Anterior cingulate cortex (tissue), 58 donors: ENCODE data around the gene TNS1.

Experiments used
- DNase-seq, 58 donors: peaks; one replicate each; lab custom pipeline; 2025; lab: John Stamatoyannopoulos, UW

The TNS1 gene

DNA sequence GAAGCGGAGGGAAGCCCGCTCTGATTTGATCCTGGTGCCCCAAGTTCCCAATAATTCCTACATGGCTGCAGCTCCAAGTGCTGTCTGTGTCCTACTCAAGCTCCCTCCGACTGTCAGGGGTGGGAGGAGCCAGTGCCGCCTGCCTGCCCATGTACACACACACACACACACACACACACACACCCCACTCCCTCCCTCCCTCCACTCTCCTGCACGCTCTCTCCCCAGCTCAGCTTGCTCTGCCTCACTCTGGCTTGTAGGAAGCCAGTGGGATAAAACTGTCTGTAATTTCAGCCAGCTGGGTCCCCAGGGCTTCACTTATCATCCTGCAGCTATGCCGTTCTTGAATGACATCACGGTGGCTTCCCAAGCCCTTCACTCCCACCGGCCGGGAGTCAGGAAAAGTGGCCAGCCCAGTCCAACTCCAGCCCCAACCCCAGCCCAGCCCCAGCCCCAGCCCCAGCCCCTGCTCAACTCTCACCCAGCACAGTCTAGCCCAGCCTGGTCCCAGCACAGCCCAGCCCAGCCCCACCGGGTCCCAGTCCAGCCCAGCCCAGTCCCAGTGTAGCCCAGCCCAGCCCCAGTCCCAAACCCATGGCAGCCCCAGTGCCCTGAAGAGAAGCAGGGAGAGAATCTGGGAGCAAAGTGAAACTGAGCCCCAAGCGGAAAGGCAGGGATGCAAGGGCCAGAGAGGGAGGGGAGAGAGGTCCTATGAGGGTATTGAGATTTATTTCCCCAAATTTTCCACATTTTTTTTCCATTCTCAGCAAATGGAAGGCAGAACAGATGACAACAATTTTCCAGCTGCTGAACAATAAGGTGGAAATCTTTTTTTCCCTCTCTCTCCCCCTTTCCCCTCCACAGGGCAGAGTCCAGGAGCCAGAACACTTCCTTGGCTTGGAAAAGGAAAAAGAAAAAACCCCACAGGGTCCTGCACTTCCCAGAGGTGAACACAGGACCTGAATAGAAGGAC lies 144.0 kb downstream of the TNS1 start:
- peak in 51 of 58 donors; percentile 19 to 85 (median 66) for DNase-seq

DNA sequence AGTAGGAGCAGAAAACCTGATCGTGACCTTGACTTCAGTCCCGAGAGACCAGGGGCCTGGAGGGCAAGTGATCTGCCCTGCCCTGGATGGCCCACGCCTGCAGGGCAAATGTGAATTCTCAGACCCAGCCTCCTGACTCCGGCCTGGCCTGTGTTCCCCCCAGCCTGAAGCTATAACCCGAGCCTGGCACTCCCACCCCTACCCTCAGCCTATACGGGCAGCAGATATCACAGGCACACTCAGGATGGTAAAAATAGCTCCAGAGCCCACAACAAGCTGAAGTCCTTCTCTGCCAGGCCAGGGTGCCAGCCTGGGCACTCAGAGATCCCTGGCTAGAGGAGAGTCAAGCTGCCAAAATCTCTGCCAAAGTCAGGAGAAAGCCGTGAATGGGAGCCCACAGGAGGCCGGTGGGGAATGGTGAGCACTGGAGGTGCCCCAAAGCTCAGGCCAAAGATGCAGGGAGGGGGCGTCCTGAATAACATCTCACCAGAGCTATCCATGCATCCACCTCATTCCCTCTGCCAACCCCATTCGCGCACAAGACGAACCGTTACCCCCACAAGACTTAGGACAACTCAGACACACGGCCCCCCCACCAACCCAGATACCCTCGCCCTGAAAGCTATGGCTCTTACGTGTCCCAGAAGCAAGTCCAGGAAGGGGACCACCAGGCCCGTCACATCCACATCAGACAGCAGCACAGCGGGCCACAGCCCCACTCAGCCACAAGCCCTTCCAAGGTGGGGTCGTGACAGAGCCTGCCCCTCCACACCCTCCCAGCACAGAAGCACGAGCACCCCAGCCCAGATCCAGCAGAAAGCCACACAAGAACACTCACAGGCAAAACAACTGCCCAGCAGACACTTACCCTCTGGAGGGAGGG lies 144.9 kb downstream of the TNS1 start:
- peak in 4 of 58 donors; percentile 15 to 40 (median 18) for DNase-seq

DNA sequence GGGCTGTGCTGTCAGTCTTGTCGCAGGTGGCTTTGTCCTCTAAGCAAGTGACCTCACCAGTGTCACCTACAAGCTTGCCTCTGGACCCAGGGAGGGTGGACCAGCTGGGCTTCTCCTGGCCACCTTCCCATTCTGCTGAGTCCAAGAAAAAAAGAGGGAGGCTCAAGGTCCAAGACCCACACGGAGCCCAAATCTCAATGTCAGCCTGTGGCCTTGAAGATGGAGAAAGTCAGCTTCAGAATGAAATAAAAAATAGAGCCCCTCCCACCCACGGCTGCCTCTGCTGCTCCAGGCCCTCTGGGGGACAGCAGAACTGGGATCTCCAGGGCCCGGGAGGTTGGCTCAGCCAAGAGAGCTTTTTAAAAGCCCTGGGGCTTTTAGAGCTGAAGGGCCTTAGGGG lies 145.9 kb downstream of the TNS1 start:
- DNase-seq, result no peak

DNA sequence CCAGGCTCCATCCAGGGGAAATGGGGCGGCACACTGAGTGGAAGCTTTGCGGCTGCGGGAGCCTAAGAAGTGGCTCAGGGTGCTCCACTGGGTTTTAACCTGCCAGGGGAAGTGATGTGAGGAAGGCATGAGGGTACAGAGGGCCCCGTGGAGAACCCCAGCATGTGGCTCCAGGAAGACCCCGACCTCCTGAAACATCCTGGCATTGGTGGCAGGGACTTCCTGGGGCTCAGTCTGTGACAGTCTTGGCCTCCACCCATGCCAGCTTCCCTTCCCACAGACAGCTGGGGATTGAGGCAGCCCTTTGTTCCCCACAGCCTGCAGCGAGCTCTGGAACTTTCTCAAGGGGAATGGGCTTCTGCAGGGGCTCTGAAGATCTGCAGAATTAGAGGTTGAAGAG lies 146.6 kb downstream of the TNS1 start:
- peak in 6 of 58 donors; percentile 13 to 46 (median 26) for DNase-seq

DNA sequence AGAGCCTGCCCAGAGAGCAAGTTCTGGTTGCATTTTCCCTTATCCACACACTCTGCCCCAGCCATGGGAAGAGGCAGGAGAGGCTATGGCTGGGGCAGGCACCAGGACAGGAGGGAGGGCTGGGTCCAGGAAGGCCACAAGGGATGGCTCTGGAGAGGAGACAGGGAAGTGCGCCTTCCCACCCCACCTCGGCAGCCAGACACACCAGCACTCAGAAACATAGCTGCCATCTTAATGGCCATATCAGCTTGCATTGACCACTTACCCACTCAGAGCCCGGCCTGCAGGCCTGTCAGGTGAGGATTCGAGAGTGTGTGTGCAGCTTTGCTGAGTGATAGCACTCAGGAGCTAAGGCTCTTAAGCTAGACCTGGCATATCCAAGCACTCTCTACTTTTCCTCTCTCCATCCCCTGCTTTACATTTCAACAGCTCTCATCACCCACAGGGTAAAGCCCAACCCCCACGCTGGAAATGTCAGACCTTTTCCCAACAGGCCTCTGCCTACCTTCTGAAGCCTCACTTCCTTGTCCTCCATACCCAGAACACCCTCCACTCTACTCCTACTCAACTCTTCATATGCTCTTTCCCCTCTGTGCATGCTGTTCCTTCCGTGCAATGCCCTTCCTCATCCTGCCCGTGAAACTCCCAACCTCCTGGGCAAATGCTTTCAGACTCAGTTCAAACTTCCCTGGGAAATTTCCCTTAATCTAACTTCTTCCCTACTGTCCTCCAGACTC lies 147.9 kb downstream of the TNS1 start:
- no peak for DNase-seq

DNA sequence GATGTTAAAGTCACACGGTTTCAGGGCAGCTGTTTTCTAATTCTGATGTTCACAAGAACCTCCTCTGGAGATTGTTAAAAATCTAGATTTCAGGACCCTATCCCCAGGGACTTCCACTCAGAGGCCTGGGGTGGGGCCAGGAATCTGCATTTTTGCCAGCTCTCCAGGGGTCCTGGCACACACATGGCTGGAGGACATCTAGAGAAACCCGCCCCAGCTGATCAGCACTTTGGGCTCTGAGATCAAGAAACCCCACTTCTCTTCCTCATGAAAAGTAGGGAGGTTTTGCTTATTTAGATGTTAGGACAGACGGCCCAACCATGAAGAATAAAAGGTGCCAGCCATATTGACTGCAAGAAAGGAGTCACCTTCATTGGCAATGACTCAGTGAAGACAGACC lies 148.8 kb downstream of the TNS1 start:
- DNase-seq, result no peak

DNA sequence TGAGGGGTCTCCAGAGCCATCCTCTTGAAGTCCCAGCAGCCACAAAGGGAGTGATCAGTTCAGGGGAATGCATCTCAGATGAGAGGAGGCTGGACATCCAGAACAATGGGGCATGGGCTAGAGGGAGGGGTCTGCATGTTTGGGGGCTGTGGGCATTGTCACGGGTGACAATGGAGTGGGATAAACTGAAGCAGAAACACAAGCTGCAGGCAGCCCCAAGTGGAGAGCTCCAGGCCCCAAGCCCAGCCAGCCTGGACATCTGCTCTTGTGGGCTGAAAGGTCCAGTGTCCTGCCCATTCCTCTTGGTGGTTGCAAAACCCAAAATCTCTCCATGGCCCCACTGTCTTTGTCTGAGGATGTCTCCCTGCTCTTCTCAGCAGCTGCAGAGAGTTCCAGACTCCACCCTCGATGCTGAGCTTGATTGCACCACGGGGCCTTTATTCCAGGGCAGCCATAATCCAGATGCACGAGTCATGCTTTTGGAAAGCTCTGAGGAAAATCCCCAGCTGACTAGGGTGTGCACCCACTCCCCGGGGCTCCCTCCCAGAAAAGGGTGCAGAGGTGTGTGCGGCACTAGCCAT lies 149.4 kb downstream of the TNS1 start:
- DNase-seq, result peak in 19 of 58 donors; percentile 8 to 70 (median 29)

DNA sequence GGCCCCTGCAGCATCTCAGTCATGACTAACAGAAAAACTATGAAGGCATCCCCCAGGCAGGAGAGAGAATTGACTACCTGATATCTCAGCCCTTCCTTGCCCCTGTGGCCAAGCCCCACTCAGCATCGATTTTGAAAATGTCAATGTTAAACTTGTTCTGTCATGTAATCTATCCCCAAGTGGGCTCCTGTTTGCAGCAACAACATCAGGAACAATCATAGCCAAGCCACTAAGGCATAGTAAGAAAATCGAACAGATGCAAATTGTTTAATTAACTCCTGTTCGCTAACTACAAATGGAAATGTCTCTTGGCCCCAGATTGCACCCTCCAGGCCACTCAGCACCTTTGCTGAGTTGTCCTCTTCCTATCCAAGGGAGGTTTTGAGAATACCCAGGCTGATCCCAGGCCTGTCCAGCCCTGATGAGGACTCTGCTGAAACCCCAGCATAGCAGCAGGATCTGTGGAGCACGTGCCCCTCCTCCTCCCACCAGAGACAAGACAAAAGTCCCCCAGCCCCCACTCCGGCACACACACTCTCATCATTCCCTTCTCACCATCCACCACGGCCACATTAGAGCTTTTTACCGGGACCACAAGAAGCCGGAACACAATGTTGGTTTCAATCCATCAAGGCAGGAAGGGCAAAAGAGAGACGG lies 150.1 kb downstream of the TNS1 start:
- no peak for DNase-seq

DNA sequence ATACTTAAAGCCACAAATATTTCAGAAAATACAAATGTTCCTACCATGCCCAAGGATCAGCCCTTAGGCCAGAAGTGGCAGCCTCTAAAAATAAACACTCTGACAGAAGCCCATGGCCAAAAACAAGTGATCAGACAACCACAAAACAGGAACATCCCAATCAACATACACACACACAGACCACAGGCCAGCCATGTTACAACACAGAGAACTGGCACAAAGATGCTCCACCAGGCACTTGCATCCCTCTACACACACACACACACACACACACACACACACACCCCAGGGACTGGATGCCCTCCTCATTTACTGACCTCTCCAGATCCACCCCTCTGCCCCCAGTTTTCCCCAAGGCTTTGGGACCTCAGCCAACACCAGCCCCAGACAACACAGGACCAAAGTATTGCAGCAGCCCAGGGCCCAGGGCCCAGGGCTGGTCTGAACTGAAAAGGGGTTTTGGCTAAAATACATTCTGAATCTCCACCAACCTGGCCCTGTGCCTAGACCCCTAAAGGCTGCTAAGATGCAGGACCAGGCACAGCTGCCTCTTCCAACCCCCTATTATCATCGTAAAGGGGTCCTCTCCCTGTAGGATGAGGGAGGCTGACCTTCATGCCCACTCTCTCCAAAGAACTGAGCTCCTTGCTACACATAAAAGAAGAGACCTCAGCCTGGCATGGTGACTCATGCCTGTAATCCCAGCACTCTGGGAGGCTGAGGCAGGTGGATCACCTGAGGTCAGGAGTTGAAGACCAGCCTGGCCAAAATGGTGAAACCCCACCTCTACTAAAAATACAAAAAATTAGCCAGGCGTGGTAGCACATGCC lies 151.4 kb downstream of the TNS1 start:
- DNase-seq, result peak in 14 of 58 donors; percentile 16 to 59 (median 24)

DNA sequence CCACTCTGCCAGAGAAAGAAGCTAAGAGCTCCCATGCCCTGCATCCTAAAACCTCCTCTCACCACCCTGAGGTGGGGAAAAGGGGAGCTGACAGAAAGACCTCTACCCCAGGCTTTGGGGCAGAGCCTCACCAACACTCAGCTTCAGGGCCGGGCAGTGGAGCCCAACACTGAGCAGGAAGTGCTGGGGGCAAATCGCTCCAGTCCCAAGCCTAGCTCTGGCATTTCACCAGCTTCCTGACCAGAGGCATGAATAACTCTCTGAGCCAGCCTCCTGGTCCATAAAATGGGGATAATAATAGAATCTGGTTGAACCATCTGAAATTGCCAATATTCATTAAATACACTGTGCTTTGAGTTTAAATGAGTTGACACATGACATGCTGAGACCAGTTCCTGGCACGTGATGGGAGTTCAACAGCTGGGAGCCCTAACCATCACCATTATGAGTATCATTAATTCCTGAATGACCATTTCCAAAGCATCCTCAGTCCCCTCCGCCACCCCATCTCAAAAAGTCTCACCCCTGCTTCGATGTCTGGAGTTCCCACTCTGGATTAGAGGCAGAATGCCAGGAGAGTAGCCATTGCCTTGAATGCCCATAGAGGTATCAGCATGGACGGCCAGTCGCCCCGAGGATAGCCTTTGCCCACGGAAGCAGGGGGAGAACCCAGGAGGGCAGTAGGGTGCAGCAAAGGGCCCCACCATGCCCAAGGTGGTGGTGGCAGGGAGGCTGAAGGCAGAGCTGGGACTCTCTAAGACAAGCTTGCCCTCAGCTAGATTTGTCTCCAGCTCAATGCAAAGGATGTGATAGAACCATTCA lies 153.4 kb downstream of the TNS1 start:
- no peak for DNase-seq

DNA sequence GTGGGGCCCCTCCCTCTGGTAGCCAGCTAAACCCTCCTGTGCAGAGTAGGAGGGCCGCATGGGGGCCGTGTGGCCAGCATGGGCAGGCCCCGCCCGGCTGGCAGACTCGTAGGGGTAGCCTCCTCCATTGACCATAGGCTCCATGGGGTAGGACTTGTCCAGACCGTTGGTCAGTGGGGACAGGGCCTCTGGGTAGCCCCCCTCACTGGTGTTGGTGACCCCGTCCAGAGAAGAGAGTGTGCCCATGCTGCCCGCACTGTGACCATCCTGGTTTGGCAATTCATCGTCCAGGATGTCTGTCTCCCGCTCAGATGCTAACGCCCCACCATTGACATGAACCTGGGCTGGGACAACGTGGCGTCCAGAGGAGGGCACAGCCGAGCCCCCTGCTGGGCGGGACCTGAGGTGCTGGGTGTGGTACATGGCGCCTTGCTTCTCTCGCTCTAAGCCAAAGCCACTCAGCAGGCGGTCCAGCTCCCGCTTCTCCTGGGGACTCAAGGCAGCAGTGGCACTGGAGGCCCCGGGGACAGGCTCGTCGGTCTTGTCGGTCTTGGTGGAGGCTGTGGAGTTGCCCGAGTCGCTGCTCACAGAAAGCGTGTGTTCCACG lies 154.3 kb downstream of the TNS1 start:
- DNase-seq, result no peak

DNA sequence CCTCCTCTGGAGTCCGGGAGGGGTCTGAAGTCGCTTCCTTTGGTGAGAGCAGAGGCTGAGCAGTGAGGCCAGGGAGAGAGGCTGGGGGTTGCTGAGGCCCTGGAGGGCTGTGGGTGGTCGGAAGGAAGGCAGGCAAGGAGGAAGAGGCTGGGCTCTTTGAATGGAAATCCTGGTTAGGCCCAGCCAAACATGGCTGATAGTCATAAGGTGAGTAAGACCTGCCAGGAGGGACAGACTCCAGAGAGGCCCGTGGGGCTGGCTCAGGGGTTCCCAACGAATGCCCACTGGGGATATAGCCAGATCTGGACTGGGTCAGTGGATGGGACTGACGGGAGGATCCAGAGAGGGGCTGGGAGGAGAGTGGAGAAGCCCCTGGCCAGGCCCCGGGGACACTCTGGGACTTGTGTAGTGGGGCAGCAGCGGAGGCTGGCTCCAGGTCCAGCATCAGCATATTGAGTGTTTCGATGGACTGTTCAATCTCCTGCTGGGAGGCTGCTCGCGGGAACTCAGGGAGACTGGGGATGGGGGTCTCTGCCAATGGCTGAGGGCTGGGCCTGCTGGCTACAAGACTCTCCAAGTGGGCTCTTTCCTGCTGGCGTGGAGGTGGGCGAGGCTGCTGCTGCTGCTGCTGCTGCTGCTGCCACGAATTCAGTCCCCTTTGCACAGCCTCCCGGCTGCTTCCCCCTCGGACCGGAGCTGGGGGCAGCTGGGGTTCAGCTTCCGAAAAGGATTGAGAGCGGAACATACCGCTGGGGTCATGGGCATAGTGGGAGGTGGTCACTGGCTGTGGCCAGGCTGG lies 155.0 kb downstream of the TNS1 start:
- no peak for DNase-seq

DNA sequence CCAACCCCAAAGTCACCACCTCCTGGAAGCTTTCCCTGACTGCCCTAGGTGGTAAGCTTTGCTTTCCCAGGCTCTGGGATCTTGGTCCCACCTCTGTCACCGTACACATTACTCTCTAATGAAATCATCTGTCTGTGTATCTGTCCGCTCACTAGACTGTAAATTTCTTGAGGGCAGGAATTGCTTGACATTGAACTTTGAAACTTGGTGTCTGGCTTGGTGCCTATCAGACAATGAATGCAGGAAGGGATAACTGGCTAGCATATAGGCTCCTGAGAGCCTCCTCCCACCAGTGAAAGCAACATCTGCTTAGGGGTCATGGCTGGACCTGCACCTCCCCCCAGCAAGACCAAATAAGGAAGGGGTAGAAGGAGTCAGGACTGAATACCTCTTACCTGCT lies 155.7 kb downstream of the TNS1 start:
- DNase-seq, result no peak

DNA sequence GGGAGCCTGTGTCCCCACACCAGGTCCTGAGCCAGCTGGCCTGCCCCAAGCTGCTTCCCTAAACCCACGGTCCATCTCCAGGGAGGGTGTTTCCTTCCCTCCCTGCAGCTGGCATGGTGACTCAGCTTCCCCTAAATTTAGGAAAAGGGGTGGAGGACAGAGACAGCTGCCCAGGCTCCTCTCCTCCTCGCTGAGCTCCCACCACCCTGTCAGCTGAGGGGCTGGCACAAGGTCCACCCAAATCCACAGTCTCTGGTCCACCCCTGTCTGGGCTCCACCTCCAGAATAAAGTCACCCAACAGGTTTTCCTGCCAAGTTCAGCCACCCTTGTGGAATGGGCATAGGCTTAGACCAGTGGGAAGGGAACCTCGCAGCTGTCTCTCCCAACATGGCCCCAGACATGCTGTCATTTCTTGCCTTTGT lies 156.5 kb downstream of the TNS1 start:
- no peak for DNase-seq

DNA sequence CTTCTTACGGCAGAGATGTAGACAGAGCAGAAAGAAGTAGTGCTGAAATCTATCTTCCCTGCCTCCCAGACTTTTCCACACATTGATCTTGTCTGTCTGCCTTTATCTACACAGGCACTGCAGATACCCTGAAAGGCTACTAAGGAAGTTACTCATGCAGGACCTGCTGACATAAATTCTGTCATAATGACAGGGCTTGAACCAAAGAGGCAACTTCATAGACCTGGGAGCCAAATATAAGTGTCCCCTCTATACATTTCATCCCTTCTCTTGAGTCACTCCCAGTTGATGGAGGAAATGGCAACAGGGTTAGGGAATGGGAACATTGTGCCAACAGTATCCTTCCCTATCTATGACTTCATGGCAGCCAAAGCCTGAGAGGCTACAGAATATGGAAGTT lies 157.5 kb downstream of the TNS1 start:
- no peak for DNase-seq

DNA sequence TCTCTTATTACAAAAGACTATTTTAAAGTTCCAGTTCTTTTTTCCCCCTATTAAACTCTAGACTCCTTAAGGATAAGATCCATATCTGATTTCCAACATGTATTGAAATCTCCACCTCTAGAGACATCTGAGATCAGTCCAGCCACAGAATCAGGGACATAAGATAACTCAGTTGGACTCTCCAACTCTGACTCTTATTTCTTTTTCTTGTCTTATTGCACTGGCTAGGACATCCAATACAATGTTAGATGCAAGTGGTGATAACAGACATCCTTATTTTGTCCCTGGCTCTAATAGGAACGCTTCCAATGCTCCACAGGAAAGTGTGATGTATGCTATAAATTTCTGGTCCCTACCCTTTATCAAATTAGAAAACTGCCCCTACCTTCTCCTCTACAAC lies 158.1 kb downstream of the TNS1 start:
- no peak for DNase-seq

DNA sequence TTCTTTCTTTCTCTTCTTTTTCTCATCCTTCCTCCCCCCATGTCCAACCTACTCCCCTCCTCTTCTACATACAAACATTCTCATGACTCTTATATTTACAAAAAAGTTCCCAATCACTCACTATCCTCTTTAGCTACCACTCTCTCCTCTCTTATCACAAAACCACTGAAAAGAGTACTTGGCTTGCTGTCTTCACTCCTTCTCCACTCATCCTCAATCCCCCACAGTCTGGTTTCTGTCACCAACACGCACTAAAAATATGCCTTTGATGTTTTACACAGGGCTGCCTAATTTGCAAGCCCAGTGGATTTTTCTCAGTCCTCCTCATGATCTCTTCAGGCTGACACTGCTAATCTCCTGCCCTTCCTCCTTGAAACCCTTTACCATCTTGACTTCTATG lies 159.5 kb downstream of the TNS1 start:
- DNase-seq, result no peak
